ENCODE measurements around the gene ZNF791.

DNA sequence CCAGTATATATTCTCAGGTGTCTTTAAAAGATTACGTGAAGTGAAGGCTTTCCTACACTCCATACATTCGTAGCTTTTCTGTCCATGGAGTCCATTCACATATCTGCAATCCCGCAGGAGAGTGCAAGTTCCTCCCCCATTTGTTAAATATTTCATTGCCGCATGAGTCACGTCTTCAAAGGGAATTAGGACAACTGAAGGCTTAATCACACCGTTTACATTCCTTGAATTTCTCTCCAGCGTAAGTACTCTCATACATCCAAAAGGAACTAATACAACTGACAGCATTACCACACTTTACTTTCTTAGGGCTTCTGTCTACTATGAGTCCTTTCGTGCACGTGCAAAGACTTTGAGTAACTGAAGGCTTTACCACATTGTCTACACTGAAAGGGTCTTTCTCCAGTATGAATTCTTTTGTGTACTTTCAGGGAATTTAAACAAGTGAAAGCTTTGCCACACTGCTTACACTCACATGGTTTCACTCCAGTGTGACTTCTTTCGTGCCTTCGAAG, 30.5 kb upstream of the ZNF791 start:
- TF ChIP-seq, protein P1, sequence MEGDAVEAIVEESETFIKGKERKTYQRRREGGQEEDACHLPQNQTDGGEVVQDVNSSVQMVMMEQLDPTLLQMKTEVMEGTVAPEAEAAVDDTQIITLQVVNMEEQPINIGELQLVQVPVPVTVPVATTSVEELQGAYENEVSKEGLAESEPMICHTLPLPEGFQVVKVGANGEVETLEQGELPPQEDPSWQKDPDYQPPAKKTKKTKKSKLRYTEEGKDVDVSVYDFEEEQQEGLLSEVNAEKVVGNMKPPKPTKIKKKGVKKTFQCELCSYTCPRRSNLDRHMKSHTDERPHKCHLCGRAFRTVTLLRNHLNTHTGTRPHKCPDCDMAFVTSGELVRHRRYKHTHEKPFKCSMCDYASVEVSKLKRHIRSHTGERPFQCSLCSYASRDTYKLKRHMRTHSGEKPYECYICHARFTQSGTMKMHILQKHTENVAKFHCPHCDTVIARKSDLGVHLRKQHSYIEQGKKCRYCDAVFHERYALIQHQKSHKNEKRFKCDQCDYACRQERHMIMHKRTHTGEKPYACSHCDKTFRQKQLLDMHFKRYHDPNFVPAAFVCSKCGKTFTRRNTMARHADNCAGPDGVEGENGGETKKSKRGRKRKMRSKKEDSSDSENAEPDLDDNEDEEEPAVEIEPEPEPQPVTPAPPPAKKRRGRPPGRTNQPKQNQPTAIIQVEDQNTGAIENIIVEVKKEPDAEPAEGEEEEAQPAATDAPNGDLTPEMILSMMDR (IDR thresholded peaks at IDR 0.05; ENCODE audit: insufficient read depth, low read length): no peak
- TF ChIP-seq, protein P2, sequence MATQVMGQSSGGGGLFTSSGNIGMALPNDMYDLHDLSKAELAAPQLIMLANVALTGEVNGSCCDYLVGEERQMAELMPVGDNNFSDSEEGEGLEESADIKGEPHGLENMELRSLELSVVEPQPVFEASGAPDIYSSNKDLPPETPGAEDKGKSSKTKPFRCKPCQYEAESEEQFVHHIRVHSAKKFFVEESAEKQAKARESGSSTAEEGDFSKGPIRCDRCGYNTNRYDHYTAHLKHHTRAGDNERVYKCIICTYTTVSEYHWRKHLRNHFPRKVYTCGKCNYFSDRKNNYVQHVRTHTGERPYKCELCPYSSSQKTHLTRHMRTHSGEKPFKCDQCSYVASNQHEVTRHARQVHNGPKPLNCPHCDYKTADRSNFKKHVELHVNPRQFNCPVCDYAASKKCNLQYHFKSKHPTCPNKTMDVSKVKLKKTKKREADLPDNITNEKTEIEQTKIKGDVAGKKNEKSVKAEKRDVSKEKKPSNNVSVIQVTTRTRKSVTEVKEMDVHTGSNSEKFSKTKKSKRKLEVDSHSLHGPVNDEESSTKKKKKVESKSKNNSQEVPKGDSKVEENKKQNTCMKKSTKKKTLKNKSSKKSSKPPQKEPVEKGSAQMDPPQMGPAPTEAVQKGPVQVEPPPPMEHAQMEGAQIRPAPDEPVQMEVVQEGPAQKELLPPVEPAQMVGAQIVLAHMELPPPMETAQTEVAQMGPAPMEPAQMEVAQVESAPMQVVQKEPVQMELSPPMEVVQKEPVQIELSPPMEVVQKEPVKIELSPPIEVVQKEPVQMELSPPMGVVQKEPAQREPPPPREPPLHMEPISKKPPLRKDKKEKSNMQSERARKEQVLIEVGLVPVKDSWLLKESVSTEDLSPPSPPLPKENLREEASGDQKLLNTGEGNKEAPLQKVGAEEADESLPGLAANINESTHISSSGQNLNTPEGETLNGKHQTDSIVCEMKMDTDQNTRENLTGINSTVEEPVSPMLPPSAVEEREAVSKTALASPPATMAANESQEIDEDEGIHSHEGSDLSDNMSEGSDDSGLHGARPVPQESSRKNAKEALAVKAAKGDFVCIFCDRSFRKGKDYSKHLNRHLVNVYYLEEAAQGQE (IDR thresholded peaks at IDR 0.05; ENCODE audit: insufficient replicate concordance, low read depth): no peak

All from HL-60 (cell line).